NCI-H446 treated with DMSO at 0.1 percent for 48 hours (cell line): ENCODE results near the gene MND1.
A peak's percentile ranks its signal among the peaks of the same experiment; 100 is the strongest.

ENCODE experiments used
- DNase-seq: peaks from one replicate; lab custom pipeline; 2025; lab: John Stamatoyannopoulos, UW

MND1 gene

DNA sequence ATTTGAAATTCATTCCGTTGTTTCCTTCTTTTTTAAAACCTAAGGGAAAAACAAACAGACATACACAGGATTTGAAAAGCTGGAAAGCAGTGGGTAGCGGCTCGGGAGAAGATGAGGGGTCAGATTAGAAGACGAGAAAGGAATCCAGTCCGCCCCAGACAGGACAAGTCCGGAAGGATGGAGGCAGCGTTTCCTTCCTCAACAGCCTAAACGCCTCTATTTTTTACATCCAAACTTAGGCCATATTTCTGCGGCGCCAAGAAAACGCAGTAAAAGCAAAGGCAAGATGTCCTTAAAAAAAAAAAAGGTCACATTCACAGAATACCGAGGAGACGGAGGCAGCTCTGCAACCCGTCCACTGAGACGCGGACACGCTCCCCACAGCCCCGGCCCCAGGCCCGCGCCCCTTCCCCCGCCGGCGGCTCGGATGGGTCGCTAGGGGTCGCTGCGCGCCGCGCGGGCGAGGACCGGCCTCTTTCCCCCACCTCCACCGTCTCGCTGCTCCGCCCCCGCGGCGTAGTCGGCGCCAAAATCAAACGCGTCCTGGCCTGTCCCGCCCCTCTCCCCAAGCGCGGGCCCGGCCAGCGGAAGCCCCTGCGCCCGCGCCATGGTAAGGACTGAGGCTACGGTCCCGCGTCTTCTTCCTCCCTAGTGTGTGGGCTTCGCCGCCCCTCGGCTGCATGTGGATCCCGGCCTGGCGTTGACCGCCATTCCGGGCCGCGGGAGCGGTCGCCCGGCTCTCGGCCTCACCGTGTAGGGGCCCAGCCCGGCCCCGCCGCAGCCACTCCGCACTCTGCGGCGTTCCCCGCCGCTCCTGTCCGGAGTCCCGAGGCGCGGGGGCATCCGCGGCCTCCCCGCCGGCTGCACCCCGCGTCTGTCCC, at the start of gene MND1:
Gene MND1 (plus strand): TSS at position 558 of the 881 bp plus-strand sequence. CDS start 50 bp downstream, at position 608.
- DNase-seq, result peak; percentile 69

GRCh38 chr4:153295131-153295755, 49.2 kb upstream of the MND1 start:
- no peak for DNase-seq

DNA sequence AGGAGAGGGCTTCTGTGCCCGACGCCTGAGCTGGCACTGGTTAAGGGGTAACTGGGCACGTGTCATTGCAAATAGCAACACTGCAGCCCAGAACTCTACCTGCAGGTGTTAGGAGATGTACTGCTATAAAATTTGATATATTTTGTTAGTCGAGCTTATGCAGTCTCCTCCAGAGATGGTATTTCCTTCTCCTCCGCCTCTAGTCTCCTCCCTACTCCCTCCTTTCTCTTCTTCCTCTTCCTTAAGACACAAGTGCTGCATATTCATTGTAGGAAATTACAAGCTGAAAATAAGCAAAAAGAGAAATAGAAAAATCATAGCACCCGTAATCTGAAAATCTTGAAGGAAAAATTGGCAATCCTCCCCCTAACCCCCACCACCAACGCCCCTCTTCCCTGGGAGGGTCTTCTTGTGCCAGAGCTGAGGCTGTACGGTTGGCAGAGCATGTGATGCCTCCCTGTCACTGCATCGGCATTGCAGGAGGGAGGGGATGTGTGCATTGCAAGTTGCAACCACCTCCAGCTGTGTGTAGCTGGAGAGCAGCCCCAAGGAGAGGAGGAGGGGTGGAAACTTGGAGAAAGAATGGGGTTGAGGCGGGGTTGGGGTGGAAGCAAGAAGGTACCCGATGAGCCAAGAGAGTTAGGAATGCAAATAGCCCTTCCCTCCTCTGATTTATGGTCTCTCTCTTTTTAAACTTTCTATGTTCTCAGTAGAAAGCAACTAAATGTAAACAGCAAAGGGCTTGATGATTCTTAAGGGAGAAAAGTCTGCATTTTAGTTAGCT, 48.3 kb upstream of the MND1 start:
- no peak for DNase-seq

DNA sequence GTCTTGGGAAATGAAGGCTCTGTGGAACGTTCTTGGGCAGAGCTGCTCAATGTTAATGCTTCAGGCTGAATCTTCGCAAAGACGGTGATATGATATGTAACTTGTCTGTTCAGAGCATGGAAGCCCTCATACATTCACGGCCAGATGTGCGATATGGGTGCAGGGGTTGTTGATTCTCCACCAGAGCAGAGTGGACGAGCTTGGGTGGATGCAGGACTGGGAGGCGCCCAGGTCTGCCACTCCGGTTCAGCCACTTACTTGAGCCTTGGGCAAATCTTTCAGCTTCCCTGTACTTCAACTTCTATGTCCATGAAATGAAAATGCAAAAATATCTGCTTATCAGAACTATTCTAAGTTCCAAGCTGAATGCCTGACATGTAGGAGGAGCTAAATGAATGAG, 47.4 kb upstream of the MND1 start:
- no peak for DNase-seq

- DNase-seq, result no peak
Observed at GRCh38 chr4:153310793-153311192, 33.7 kb upstream of the MND1 start.

DNA sequence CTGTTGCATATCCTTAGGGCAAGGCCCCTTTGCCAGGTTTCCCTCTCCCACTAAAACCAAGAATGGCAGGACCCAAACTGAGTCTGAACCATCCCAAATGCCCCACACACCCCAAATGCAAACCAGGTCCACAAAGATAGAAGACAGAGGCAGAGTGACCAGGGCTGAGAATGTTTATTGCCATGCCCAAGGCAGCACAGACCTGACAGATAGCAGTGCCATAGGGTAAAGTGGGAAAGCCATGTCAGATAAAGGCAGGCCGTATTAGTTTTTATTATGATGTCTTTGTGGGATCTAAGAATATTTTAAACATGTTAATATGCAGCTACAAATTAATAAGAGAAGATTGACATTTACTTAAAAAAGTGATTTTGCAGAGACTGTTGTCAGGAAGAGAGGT, 29.6 kb upstream of the MND1 start:
- no peak for DNase-seq

GRCh38 chr4:153318696-153319320, 25.7 kb upstream of the MND1 start:
- DNase-seq, result peak; percentile 13

DNA sequence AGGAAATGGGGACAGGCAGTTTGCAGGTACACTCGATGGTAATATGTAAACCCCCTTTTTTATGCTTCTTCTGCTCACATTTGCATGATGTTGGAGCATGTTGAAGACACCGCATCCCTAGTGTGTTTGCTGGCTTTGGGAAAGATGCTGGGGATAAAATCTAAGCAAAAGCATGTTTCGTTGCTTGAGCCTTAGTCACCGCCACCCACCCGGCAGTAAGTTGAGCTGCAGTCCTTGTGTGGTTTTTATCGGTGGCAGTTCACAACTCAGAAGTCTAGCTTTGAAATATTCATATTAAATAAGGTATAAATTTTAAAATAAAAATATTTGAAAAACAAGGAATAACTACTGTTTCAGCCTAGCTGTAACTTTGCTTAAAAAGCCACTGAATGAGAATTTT, 21.7 kb upstream of the MND1 start:
- DNase-seq, result no peak

DNA sequence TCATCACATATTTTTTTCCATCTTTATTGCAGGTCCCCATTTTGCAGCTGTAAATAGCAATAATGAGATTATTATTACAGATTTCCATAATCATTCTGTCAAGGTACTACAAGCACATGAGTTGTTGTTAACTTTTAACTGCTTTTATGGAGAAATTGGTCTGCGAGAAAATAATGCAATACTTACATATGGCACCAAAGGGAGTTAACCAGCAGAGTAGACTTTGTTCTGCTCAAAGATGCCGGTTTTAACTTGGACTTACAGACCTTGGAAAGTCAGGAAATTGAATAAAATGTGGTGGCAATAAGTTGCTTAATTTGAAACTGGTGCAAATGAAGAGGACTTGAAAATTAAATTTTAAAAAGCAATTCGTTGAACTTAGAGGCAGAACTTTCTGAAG, 20.4 kb upstream of the MND1 start:
- DNase-seq, result no peak

DNA sequence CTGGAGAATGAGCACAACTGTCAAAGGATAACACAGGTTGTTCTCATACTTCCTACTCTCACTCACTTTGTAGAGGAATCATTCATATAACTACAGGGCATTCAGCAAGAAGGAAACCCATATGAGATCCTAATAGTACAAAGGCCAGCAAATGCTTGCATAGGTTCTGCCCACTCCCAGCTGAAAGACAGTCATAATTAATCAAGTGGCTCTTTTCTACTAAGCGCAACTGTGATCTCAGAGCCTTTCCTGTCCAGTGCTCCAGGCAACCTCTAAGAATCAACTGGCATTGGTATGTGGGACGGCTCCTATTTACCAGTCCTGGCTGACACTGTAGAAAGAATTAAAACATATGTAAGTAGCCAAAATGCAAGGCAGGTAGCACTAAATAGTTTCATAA, 18.9 kb upstream of the MND1 start:
- no peak for DNase-seq

DNA sequence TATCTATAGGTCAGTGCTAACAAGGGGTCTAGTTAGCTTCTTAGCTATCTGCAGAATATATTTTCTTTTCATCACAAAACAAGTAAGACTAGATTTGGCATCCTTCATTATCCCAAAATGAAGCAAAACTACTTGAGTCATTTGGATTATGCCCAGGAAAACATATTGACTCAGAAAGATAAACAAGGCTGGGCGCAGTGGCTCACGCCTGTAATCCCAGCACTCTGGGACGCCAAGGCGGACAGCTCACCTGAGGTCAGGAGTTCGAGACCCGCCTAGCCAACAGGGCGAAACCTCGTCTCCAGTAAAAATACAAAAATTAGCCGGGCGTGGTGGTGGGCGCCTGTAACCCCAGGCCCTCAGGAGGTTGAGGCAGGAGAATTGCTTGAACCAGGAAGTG, 18.0 kb upstream of the MND1 start:
- DNase-seq, result no peak

DNA sequence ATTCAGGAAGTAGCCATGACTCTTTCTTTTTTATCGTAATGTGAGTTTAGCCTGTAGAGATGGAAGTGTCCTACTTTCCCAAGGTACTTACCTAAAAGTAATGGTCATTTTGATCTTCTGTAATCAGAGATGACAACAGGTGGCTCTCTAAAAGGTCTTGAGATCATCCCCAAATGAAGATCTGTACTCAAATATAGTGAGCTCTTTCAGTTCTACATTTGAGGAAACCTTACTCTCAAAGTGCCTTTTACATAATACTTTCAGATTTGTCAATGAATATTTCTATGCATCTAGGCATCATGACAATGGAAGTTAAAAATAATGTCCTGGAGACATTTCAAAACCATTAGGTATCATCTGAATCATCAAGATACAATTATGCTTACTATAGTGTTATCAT, 17.2 kb upstream of the MND1 start:
- DNase-seq, result no peak

DNA sequence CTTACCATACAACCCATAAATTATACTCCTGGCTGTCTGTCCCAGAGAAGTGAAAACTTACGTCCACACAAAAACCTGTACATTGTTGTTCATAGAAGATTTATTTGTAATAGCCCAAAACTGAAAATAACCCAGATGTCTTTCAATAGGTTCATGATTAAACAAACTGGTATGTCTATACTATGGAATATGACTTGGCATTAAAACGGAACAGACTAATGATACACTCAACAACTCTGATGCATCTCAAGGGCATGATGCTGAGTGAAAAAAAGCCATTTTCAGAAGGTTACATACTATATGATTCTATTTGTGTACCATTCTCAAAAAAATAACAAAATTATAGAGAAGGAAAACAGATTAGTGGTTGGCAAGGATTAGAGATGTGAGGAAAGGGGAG, 11.6 kb upstream of the MND1 start:
- DNase-seq, result no peak

- no peak for DNase-seq
Observed at GRCh38 chr4:153333874-153334273, 10.6 kb upstream of the MND1 start.

- no peak for DNase-seq
Observed at GRCh38 chr4:153335665-153336064, 8.8 kb upstream of the MND1 start.

- DNase-seq, result no peak
Observed at GRCh38 chr4:153337686-153338085, 6.8 kb upstream of the MND1 start.

- DNase-seq, result no peak
Observed at GRCh38 chr4:153341575-153342090, 2.9 kb upstream of the MND1 start.

DNA sequence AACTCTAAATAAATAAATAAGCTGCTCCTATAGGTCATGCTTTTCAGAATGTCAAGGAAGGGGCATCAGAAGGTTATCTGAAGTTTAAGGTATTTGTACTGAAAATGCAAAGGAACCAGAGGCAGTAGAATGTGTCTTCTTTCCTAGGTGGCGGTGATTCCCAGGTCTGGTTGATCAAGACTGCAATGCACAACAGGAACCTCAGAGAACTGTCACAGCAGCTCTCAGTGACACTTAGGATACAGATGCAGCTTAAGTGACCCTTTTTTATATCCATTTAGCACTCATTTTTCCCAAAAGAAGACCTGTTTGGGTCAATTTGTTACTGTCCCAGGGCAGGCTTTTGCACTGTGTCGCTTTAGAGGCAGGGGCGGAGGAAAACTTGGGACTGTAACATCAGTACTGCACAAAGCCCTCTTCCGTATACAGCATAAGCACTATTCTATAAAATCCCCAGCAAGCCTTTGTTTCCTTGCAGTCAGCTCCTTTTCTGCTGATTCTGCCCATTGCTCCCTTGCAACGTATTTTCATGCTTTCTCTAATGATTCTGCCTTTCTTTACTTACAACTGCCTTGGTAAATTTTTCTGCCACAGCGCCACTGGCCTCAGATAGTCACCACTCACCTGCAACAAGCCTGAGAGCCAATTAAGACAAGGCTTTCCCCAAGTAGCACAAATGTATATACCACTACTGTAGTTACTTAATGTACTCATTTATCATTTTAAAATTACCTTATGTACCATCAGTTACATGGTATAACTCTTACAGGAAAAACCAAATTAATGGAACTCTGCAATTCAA, 1.5 kb upstream of the MND1 start:
- no peak for DNase-seq

DNA sequence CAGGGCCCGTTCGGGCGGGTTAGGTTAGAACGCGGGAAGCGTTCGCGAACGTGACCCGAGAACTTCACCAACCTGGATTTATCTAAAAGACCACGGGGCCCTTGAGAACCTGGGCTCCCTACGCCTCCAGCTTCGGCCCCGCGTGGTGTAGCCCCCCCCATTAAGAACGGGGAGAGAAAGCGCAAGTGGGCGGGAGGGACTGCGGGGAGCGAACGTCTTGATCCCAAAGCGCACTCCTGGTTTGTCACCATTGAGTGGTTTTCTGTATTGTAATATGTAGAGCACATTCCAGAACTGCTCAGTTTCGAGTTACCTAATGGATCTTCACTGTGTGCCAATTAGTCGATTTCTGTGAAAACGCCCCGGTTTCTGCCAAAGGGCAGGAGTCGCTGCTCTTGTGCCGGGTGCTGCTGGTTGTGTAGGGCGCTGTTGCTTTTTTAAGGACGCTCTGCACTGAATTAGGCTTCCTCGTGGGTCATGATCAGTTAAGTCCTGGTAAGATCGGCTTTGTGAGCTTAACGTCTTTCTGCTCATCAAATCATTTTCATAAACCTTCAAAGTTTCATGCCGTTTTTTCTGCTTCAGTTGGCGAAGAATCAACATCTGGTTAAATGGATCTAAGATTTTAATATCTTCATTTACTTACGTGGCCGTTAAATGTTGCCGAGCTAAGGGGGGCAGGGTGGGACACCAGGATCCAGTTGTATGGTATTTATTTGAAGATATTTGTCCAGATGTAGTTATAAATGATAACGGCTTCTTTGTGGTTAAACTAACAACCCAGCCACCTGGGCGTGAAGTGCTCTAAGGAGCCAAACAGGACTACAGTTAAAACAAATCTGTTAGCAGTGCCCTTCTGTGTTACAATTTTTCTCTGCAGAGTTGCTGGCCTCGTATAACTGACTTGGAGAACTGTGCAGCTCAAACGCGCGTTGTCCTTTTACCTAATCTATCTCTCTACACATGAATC, 809 bp downstream of the MND1 start:
- peak; percentile 48 for DNase-seq

DNA sequence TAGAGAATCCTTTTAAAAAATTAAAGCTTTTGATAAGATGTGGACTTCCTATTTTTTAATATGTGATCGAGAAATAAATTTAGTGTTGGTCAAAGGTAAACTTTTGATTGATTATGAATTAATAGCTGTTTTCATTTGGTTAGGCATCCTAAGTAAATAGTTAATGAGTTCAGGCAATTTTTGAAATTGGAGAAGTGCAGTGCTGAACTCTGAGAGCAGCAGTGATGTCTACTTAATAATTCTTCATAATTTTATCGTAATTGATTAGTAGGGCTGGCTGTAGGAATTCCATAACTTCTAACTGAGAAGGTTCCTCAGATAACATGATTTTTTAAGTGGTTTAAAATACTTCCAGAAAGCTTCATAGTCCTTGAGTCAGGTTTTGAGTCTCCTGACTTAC, 1.5 kb downstream of the MND1 start:
- no peak for DNase-seq
